Activated CD8-positive, alpha-beta memory T cell treated with anti-CD3 and anti-CD28 coated beads, Interleukin-2, amount 10 ng/mL, durations not matched to agents 7 days and 5 days (primary cell): ENCODE measurements around the gene BMP7. TPM values are rescaled to one million over a fixed set of nuclear protein-coding genes. Genes with fewer than 3 reads are reported as not detected.
"Not testable (repeated sequence)": the region's sequence is repeated elsewhere in the genome, so short reads cannot be mapped to it uniquely, and the experiment has no call there.

ENCODE experiments used
- ATAC-seq: fragments of 150-1000 bp; cut with Tn5 transposase; one replicate; pipeline ENCODE4 v1.10.0; 2021; ENCODE audit warnings: moderate library complexity
- CTCF ChIA-PET: fragments of 350-600 bp; sonication (Branson Sonifier 250); formaldehyde crosslinking; loops from one replicate; lab custom pipeline; 2021; ENCODE audit warnings: antibody characterized with exemption; lab: Charles Lee
- DNase-seq: peaks from one replicate; pipeline ENCODE4 v3.0.0-alpha.2; 2020
- H3K27ac Mint-ChIP-seq: one replicate; pipeline ENCODE4 v1.8.0; 2021; ENCODE audit warnings: mild to moderate bottlenecking, mixed read lengths
- H3K27me3 Mint-ChIP-seq: one replicate; pipeline ENCODE4 v1.8.0; 2021; ENCODE audit warnings: mixed read lengths
- H3K36me3 Mint-ChIP-seq: one replicate; pipeline ENCODE4 v1.8.0; 2021; ENCODE audit warnings: mild to moderate bottlenecking, mixed read lengths
- H3K4me1 Mint-ChIP-seq: one replicate; pipeline ENCODE4 v1.8.0; 2021; ENCODE audit warnings: mixed read lengths
- H3K4me3 Mint-ChIP-seq: one replicate; pipeline ENCODE4 v1.8.0; 2021; ENCODE audit warnings: mild to moderate bottlenecking, moderate library complexity, mixed read lengths
- H3K9me3 Mint-ChIP-seq: one replicate; pipeline ENCODE4 v1.8.0; 2022; ENCODE audit warnings: low read depth, mixed read lengths
- total RNA-seq, 2 experiments: library from RNA; stranded (reverse); gene quantifications; one replicate each; pipeline ENCODE4 v1.2.3, GENCODE V29; 2021

BMP7 gene
- total RNA-seq, 2 experiments from 2014 or later = not detected

GRCh38 chr20:57195023-57195422 is 71.4 kb downstream of the BMP7 start:
- Mint-ChIP-seq H3K27ac (no peak overlapping the region), H3K27me3 (no peaks in the 10 kb centered on the region), H3K36me3 (no peaks in the 10 kb centered on the region), H3K4me3 (no peak overlapping the region), H3K4me1 (no peaks in the 10 kb centered on the region), H3K9me3 (no peaks in the 10 kb centered on the region)
- DNase-seq (no peak), ATAC-seq (no peak)
- CTCF ChIA-PET = no interaction called here

DNA sequence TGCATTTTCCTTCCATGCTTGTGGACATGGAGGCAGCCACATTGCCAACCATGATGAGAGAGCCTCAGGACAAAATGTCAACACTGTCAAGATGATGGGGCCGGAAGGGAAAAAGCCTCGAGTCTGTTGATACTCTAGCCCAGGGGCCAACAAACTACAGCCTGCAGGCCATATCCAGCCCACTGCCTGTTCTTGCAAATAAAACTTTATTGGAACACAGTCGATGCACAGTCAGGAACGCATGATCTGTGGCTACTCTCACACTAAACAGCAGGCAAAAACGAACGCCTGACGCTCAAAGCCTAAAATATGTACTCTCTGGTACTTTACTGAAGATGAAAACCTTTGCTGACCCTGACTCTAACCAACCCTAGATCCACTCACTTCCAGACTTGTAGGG is 72.3 kb downstream of the BMP7 start:
- H3K4me3 Mint-ChIP-seq = no peak overlapping the region
- no peak overlapping the region for H3K27ac Mint-ChIP-seq
- no peaks in the 10 kb centered on the region for H3K4me1 Mint-ChIP-seq
- no peaks in the 10 kb centered on the region for H3K36me3 Mint-ChIP-seq
- DNase-seq (no peak), ATAC-seq (no peak)
- H3K27me3 Mint-ChIP-seq = no peaks in the 10 kb centered on the region
- CTCF ChIA-PET = no interaction called here
- H3K9me3 Mint-ChIP-seq = no peaks in the 10 kb centered on the region

- Mint-ChIP-seq H3K36me3 (no peaks in the 10 kb centered on the region), H3K4me1 (no peaks in the 10 kb centered on the region), H3K27me3 (no peaks in the 10 kb centered on the region), H3K4me3 (no peak overlapping the region), H3K9me3 (no peaks in the 10 kb centered on the region), H3K27ac (no peak overlapping the region)
- ATAC-seq (no peak), DNase-seq (no peak)
- CTCF ChIA-PET = no interaction called here
Observed at GRCh38 chr20:57193094-57193493, 73.3 kb downstream of the BMP7 start.

GRCh38 chr20:57192311-57192710 is 74.1 kb downstream of the BMP7 start:
- ATAC-seq (no peak), DNase-seq (no peak)
- H3K27me3 Mint-ChIP-seq = no peaks in the 10 kb centered on the region
- H3K4me1 Mint-ChIP-seq = no peaks in the 10 kb centered on the region
- no peak overlapping the region for H3K4me3 Mint-ChIP-seq
- CTCF ChIA-PET = no interaction called here
- H3K36me3 Mint-ChIP-seq = no peaks in the 10 kb centered on the region
- no peaks in the 10 kb centered on the region for H3K9me3 Mint-ChIP-seq
- no peak overlapping the region for H3K27ac Mint-ChIP-seq

GRCh38 chr20:57191265-57191638 is 75.2 kb downstream of the BMP7 start:
- H3K4me3 Mint-ChIP-seq, H3K36me3 Mint-ChIP-seq, DNase-seq, CTCF ChIA-PET, H3K27ac Mint-ChIP-seq, H3K4me1 Mint-ChIP-seq, ATAC-seq, H3K9me3 Mint-ChIP-seq, H3K27me3 Mint-ChIP-seq: not testable (repeated sequence)

DNA sequence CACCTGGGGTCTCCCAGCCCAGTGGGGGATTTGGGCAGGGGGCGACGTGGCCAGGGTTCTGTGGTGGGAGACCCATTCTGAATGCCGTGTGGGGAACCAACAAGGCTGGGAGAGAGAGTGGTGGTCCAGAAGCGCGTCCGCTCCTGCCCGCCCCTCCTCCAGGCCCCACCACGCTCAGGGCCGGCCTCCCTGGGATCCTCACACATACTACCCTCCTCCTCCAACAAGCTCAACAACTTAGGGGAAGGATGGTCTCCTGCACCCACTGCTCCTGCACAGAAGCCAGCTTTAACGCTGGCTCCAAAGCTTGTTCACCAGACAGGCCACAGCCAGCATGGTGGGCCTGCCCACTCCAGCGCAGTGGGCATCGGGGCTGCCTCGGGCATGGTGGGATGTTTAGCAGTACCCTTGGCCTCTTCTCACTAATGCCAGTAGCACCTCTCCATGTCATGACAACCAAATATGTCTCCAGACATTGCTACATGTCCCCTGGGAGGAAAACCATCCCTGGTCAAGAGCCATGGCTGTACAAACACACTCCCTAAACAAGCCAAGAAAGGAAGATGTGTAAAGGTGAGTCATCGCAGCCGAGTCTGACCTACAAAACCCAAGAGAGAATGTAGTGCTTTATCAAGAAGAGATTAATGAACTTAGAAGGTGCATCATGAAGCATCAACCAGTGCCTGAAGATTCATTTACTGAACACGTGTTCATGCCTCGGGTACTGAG is 75.7 kb downstream of the BMP7 start:
- no peaks in the 10 kb centered on the region for H3K9me3 Mint-ChIP-seq
- ATAC-seq (no peak), DNase-seq (no peak)
- H3K4me1 Mint-ChIP-seq = no peaks in the 10 kb centered on the region
- no peaks in the 10 kb centered on the region for H3K36me3 Mint-ChIP-seq
- no peak overlapping the region for H3K4me3 Mint-ChIP-seq
- H3K27ac Mint-ChIP-seq = no peak overlapping the region
- CTCF ChIA-PET = no interaction called here
- no peaks in the 10 kb centered on the region for H3K27me3 Mint-ChIP-seq

DNA sequence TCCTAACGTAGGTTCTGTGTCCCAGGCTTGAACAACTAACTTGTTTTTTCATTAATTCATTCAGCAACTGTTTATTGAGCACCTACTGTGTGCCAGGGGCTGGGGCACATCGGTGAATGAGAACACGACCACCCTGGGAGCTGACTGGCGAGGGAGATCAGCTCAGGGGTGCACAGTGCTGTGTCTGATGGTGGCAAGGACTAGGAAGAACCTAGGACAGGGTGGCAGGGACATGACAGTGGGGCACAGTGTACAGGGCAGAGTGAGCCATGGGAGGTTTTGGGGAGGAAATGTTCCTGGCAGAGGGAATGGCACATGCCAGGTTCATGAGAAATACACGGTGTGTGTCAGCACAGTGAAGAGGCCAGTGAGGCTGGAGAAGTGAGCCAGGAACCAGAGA is 76.7 kb downstream of the BMP7 start:
- Mint-ChIP-seq H3K4me3 (no peak overlapping the region), H3K36me3 (no peaks in the 10 kb centered on the region), H3K4me1 (no peaks in the 10 kb centered on the region), H3K27ac (no peak overlapping the region), H3K9me3 (no peaks in the 10 kb centered on the region), H3K27me3 (no peaks in the 10 kb centered on the region)
- CTCF ChIA-PET = no interaction called here
- DNase-seq (no peak), ATAC-seq (no peak)

GRCh38 chr20:57188576-57189079 is 77.8 kb downstream of the BMP7 start:
- Mint-ChIP-seq H3K27me3 (no peaks in the 10 kb centered on the region), H3K9me3 (no peaks in the 10 kb centered on the region), H3K4me3 (no peak overlapping the region), H3K36me3 (no peaks in the 10 kb centered on the region), H3K4me1 (no peaks in the 10 kb centered on the region), H3K27ac (no peak overlapping the region)
- CTCF ChIA-PET = no interaction called here
- no peak for DNase-seq
- no peak for ATAC-seq

- H3K9me3 Mint-ChIP-seq = no peaks in the 10 kb centered on the region
Observed at GRCh38 chr20:57188056-57188455, 78.4 kb downstream of the BMP7 start.

DNA sequence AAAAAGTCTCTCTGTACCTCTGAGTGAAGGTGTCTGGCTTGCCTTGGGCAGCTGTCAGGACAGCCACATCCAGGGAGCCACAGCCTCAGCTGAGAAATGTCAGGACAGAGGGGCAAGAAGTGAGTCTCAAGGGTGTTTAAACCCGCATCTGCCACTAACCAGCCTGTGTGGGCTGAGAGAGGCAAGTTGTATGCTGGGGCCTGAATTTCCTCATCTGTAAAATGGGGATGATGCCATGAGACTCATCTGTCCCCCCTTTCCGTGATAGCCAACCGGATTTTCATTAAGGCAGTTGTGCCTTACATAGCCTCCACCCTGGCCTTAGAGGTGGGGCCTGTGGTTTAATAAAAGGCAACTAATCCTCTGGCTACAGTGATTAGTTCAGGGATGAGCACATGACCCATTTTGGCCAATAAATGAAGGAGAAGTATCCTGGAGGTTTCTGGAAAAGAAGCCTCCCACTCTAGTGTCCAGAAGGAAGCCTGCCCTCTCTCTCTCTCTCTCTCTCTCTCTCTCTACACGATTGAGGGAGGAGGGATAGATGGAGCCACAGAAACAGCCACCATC is 79.3 kb downstream of the BMP7 start:
- Mint-ChIP-seq H3K36me3 (no peaks in the 10 kb centered on the region), H3K4me1 (no peaks in the 10 kb centered on the region), H3K27ac (no peak overlapping the region), H3K27me3 (no peaks in the 10 kb centered on the region), H3K9me3 (no peaks in the 10 kb centered on the region), H3K4me3 (no peak overlapping the region)
- ATAC-seq (no peak), DNase-seq (no peak)
- CTCF ChIA-PET = no interaction called here

More at GRCh38 chr20:57188056-57188455, 78.4 kb downstream of the BMP7 start:
- DNase-seq = no peak
- Mint-ChIP-seq H3K27ac (no peak overlapping the region), H3K27me3 (no peaks in the 10 kb centered on the region), H3K4me1 (no peaks in the 10 kb centered on the region), H3K4me3 (no peak overlapping the region), H3K36me3 (no peaks in the 10 kb centered on the region)
- ATAC-seq = no peak
- CTCF ChIA-PET = no interaction called here

DNA sequence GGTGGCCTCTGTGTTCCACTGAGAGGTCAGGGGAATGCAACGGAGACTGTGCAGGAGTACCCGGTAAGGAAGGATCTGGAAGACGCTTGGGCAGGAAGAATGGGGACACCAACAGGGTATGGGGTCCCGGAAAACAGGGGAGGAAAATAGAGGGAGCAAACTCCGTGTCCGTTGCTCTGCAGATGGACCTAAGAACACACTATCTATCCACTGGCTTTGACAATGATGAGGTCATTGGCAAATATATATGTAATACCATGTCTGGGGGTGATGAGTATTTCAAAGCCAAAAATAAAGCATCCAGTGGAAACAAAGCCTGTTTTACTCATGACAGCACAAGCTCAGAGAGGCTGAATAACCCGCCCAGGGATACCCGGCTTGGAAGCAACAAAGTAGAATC is 80.2 kb downstream of the BMP7 start:
- Mint-ChIP-seq H3K9me3 (no peaks in the 10 kb centered on the region), H3K27ac (no peak overlapping the region), H3K36me3 (no peaks in the 10 kb centered on the region), H3K4me3 (no peak overlapping the region), H3K27me3 (no peaks in the 10 kb centered on the region), H3K4me1 (no peaks in the 10 kb centered on the region)
- DNase-seq (no peak), ATAC-seq (no peak)
- CTCF ChIA-PET = no interaction called here

DNA sequence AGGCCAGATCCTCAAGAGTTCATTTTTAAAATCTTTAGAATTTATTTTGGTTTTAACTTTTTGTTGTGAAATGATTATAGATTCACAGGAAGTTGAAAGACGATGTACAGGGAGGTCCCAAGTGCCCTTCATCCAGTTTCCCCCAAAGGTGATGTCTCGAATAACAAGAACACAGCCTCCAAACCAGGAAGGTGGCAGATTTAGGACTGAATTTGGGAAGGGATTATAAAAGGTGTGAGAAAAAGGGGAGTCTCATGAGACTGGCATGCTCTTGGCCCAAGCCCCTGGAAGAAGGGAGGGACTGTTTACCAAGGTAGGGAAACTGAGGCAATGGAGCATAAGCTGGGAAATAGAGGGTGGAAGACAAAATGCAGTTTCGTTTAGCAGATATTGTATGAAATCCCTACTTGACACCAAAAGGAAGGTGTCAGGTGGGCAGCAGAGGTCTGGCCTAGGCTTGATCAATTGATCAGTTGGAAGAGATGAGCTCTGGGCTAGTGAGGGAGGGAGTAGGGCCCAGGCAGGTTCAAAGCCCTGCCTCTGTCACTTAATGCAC is 81.2 kb downstream of the BMP7 start:
- DNase-seq (no peak), ATAC-seq (no peak)
- H3K4me1 Mint-ChIP-seq = no peaks in the 10 kb centered on the region
- CTCF ChIA-PET = no interaction called here
- H3K27me3 Mint-ChIP-seq = no peaks in the 10 kb centered on the region
- no peak overlapping the region for H3K4me3 Mint-ChIP-seq
- H3K27ac Mint-ChIP-seq = no peak overlapping the region
- no peaks in the 10 kb centered on the region for H3K9me3 Mint-ChIP-seq
- H3K36me3 Mint-ChIP-seq = no peaks in the 10 kb centered on the region

GRCh38 chr20:57183457-57184009 is 82.9 kb downstream of the BMP7 start:
- Mint-ChIP-seq H3K9me3 (no peaks in the 10 kb centered on the region), H3K27ac (no peak overlapping the region), H3K36me3 (no peaks in the 10 kb centered on the region), H3K27me3 (peaks cover 3% of the 10 kb centered on the region), H3K4me1 (no peaks in the 10 kb centered on the region), H3K4me3 (no peak overlapping the region)
- DNase-seq (no peak), ATAC-seq (no peak)
- CTCF ChIA-PET = interaction anchor here (2.3 kb wide), 1 partner anchor 163 kb away, joined by 5 read pairs; no protein-coding TSS in a partner anchor

GRCh38 chr20:57181639-57182038 is 84.8 kb downstream of the BMP7 start:
- DNase-seq = no peak
- H3K36me3 Mint-ChIP-seq = no peaks in the 10 kb centered on the region
- no peak overlapping the region for H3K4me3 Mint-ChIP-seq
- H3K9me3 Mint-ChIP-seq = no peaks in the 10 kb centered on the region
- CTCF ChIA-PET = interaction anchor here (2.3 kb wide), 1 partner anchor 165 kb away, joined by 5 read pairs; no protein-coding TSS in a partner anchor
- no peaks in the 10 kb centered on the region for H3K4me1 Mint-ChIP-seq
- peaks cover 3% of the 10 kb centered on the region for H3K27me3 Mint-ChIP-seq
- ATAC-seq = no peak
- no peak overlapping the region for H3K27ac Mint-ChIP-seq
